Activated naive CD8-positive, alpha-beta T cell treated with anti-CD3 and anti-CD28 coated beads, Interleukin-2, amount 50 U/mL, for 24 hours (primary cell): Measurements from ENCODE around the gene SULT2B1.
"Not testable (repeated sequence)": the region's sequence is repeated elsewhere in the genome, so short reads cannot be mapped to it uniquely, and the experiment has no call there.

ENCODE experiments used
- ATAC-seq: fragments of 150-1000 bp; cut with Tn5 transposase; one replicate; pipeline ENCODE4 v1.10.0; 2021
- DNase-seq: peaks from one replicate; pipeline ENCODE4 v3.0.0; 2021
- H3K27ac Mint-ChIP-seq: one replicate; pipeline ENCODE4 v1.8.0; 2021; ENCODE audit warnings: mild to moderate bottlenecking, mixed read lengths
- H3K27me3 Mint-ChIP-seq: one replicate; pipeline ENCODE4 v1.8.0; 2021; ENCODE audit warnings: mixed read lengths
- H3K36me3 Mint-ChIP-seq: one replicate; pipeline ENCODE4 v1.8.0; 2021; ENCODE audit warnings: low read depth, mixed read lengths
- H3K4me1 Mint-ChIP-seq: one replicate; pipeline ENCODE4 v1.8.0; 2021; ENCODE audit warnings: mixed read lengths
- H3K4me3 Mint-ChIP-seq: one replicate; pipeline ENCODE4 v1.8.0; 2021; ENCODE audit warnings: mild to moderate bottlenecking, moderate library complexity, mixed read lengths
- H3K9me3 Mint-ChIP-seq: one replicate; pipeline ENCODE4 v1.8.0; 2021; ENCODE audit warnings: mixed read lengths

Gene SULT2B1

DNA sequence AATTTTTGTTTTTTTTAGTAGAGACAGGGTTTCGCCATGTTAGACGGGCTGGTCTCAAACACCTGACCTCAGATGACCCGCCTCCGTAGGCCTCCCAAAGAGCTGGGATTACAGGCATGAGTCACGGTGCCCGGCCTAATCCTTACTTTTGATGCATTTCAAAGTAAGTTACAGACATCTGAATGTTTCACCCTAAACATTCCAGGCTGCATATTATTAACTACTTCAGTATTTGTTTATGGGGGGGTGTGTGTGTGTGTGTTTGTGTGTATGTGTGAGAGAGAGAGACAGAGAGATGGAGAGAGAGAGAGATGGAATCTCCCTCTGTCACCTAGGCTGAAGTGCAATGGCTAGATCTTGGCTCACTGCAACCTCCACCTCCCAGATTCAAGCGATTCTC is 13.1 kb downstream of the SULT2B1 start:
- no peaks in the 10 kb centered on the region for H3K4me1 Mint-ChIP-seq
- ATAC-seq (no peak), DNase-seq (no peak)
- H3K27me3 Mint-ChIP-seq, result peaks cover 8% of the 10 kb centered on the region
- H3K9me3 Mint-ChIP-seq, result no peaks in the 10 kb centered on the region
- no peaks in the 10 kb centered on the region for H3K36me3 Mint-ChIP-seq
- no peak overlapping the region for H3K27ac Mint-ChIP-seq
- H3K4me3 Mint-ChIP-seq, result no peak overlapping the region

DNA sequence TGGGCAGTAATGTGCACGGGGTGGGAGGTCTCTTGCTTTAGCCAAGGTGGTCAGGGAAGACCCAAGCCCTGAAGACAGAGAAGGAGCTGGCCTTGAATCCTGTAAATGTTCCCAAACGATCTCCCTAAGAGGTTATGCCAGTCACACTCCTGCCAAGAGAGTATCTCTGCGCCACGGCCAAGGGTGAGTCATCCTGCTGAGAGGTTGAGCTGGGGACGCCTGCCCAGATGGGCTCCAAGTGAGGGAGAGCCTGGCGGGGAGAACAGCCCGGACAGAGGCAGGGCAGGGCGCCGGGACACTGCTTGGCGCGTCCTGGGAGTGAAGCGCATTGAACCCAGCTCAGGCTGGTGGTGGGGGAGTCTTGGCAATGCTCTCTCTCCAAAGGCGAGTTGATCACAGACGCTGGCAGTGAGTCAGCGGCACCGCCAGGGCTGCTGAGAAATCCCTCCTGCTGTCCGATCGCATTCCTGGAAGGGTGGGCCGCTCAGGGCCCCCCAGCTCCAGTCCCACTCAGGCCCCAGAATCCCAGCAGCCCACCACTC is 16.4 kb downstream of the SULT2B1 start:
- ATAC-seq (no peak), DNase-seq (no peak)
- Mint-ChIP-seq H3K4me3 (no peak overlapping the region), H3K27ac (no peak overlapping the region), H3K27me3 (peaks cover 11% of the 10 kb centered on the region), H3K4me1 (no peaks in the 10 kb centered on the region), H3K9me3 (no peaks in the 10 kb centered on the region), H3K36me3 (no peaks in the 10 kb centered on the region)

DNA sequence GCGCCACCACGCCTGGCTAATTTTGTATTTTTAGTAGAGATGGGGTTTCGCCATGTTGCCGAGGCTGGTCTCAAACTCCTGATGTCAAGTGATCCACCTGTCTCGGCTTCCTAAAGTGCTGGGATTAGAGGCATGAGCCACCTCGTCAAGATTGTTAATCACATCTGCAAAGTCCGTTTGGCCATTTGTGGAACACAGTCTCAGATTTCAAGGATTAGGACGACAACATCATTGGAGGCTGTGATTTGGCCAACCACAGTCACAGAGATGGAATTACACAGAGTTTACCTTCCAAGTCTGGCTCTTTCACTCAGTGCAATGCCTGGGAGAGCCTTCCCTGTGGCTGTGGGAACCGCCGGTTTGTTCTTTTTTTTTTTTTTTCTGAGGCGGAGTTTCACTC is 17.8 kb downstream of the SULT2B1 start:
- no peak for ATAC-seq
- Mint-ChIP-seq H3K4me3 (no peak overlapping the region), H3K27ac (no peak overlapping the region), H3K27me3 (peaks cover 11% of the 10 kb centered on the region), H3K4me1 (no peaks in the 10 kb centered on the region), H3K9me3 (no peaks in the 10 kb centered on the region), H3K36me3 (no peaks in the 10 kb centered on the region)
- DNase-seq, result no peak

DNA sequence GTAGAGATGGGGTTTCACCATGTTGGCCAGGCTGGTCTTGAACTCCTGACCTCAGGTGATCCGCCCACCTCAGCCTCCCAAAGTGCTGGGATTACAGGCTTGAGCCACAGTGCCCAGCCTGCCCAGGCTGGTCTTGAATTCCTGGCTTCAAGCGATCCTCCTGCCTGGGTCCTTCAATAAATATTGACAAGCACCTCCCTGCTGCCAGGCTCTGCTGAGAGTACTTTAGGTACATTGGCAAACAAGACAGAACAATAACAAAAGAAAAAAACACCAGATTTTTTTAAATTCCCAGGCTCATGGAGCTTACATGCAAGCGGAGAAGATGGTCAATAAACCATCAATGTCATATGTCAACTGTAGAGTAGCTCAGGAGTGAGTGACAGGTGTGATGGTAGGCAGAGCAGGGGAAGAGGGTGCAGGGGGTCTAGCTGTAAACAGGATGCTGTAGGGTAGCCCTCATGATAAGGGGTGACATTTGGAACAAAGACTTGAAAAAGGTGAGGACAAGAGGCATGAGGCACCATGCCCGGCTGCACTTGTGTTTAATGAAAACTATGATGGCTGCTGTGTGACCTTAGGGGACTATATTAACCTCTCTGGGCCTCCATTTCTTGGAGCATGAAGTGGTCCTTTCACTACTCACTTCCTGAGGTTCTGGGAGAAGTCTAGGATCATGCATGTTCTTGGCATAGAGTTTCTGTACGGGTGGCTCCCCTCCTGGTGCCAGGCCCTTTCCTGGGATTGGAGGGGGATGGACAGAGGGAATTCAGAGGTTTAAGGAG is 19.6 kb downstream of the SULT2B1 start:
- Mint-ChIP-seq H3K36me3 (no peaks in the 10 kb centered on the region), H3K4me3 (no peak overlapping the region), H3K27me3 (peaks cover 11% of the 10 kb centered on the region), H3K9me3 (no peaks in the 10 kb centered on the region), H3K4me1 (no peaks in the 10 kb centered on the region), H3K27ac (no peak overlapping the region)
- ATAC-seq (no peak), DNase-seq (no peak)

DNA sequence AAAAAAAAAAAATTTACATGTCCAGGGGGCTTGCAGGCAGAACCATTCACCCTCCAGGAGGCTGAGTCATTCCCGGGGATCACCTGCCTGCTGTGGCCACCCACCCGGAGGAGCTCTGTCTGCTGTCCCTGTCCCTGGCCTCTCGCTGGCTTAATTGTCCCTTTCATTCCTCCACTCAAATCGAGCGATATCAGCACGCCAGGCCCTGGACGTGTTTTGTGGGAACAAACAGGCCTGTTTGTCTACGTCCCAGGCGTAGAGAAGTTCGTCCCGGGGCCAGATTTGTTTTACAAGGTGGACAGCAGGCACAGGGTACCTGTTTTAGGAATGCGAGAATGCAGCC is 21.2 kb downstream of the SULT2B1 start:
- no peaks in the 10 kb centered on the region for H3K4me1 Mint-ChIP-seq
- H3K27me3 Mint-ChIP-seq, result peaks cover 4% of the 10 kb centered on the region
- no peaks in the 10 kb centered on the region for H3K36me3 Mint-ChIP-seq
- no peaks in the 10 kb centered on the region for H3K9me3 Mint-ChIP-seq
- no peak for DNase-seq
- ATAC-seq, result no peak
- no peak overlapping the region for H3K27ac Mint-ChIP-seq
- H3K4me3 Mint-ChIP-seq, result no peak overlapping the region

DNA sequence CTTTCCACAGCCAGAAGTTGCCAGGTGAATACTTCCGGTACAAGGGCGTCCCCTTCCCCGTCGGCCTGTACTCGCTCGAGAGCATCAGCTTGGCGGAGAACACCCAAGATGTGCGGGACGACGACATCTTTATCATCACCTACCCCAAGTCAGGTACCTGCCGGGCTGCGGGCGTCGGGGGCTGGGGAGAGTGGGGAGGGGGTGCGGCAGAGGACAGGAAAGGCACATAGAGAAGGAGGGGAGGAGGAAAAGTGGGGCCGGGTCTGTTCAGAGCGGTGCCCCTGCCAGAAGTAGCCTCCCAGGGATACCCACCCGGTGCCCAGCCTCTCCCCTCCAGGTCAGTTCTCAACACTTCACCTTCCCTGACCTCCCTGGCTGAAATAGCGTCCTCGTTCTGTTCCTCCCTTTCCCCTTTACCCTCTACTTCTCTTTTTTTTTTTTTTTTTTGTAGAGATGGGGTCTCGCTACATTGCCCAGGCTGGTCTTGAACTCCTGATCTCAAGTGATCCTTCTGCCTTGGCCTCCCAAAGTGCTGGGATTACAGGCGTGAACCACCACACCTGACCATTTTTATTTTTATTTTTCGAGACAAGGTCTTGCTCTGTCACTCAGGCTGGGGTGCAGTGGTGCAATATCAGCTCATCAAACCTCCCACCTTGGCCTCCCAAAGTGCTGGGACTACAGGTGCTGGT is 24.1 kb downstream of the SULT2B1 start:
- Mint-ChIP-seq H3K36me3 (no peaks in the 10 kb centered on the region), H3K9me3 (no peaks in the 10 kb centered on the region), H3K4me3 (no peak overlapping the region), H3K27me3 (no peaks in the 10 kb centered on the region), H3K27ac (no peak overlapping the region), H3K4me1 (no peaks in the 10 kb centered on the region)
- ATAC-seq, result no peak
- no peak for DNase-seq

DNA sequence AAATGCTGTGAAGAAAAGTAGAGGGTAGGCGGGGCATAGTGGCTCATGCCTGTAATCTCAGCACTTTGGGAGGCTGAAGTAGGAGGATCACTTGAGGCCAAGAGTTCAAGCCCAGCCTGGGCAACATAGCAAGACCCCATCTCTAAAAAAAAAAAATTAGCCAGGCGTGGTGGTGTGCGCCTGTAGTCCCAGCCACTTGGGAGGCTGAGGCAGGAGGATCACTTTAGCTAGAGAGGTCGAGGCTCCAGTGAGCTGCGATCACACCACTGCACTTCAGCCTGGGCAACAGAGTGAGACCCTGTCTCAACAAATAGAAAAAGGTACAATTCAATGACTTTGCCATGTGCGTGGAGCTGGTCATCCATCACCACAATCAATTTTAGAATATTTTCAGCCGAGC is 25.9 kb downstream of the SULT2B1 start:
- H3K4me3 Mint-ChIP-seq, H3K27me3 Mint-ChIP-seq, H3K9me3 Mint-ChIP-seq, H3K36me3 Mint-ChIP-seq, H3K4me1 Mint-ChIP-seq, ATAC-seq, H3K27ac Mint-ChIP-seq, DNase-seq: not testable (repeated sequence)

DNA sequence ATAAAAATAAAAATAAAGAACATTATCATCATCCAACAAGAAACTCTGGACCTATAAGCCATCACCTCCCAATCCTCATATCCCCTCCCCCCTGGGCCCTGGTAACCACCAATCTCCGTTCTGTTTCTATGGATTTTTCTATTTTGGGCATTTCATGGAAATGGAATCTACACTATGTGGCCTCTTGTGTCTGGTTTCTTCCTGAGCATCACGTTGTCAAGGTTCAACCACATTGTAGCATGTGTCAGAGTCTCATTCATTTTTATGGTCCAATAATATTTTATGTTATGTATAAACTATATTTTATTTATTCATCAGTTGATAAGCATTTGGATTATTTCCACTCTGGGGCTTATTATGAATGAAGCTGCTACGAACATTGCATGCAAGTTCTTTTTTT is 26.9 kb downstream of the SULT2B1 start:
- Mint-ChIP-seq H3K27ac (no peak overlapping the region), H3K27me3 (no peaks in the 10 kb centered on the region), H3K4me3 (no peak overlapping the region), H3K9me3 (no peaks in the 10 kb centered on the region), H3K36me3 (no peaks in the 10 kb centered on the region), H3K4me1 (no peaks in the 10 kb centered on the region)
- DNase-seq (no peak), ATAC-seq (no peak)

DNA sequence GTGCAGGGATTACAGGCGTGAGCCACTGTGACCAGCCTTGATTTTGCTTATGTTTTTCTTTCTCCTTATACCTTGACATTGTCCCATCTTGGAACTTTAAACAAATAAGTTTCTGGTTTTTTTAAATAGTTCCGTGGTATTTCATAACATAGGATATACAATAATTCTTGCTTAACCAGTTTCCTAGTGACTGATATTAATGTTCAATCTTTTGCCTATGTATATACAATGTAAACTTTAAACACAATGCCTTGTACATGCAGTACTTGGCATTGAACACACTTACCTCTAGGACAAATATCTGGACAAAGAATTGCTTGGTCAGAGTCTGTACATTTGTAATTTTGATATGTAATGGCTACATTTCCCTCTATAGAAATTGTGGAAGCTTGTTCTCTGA is 30.2 kb downstream of the SULT2B1 start:
- Mint-ChIP-seq H3K4me3 (no peak overlapping the region), H3K4me1 (peaks cover 2% of the 10 kb centered on the region), H3K9me3 (no peaks in the 10 kb centered on the region), H3K36me3 (no peaks in the 10 kb centered on the region), H3K27ac (no peak overlapping the region), H3K27me3 (peaks cover 5% of the 10 kb centered on the region)
- DNase-seq, result no peak
- no peak for ATAC-seq

DNA sequence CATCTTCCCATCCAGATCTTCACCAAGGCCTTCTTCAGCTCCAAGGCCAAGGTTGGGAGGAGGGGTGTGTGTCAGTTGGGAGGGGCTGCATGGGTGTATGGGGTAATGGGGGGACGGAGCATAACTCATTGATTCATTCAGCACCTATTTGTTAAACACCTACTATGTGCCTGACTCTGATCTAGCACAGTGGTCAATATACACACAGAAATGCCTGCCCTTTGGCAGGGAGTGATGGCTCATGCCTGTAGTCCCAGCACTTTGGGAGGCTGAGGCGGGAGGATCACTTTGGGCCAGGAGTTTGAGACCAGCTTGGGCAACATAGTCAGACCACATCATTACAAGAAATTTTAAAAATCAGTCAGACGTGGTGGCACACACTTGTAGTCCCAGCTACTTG is 35.4 kb downstream of the SULT2B1 start:
- H3K36me3 Mint-ChIP-seq, result no peaks in the 10 kb centered on the region
- no peak overlapping the region for H3K4me3 Mint-ChIP-seq
- no peaks in the 10 kb centered on the region for H3K9me3 Mint-ChIP-seq
- peaks cover 11% of the 10 kb centered on the region for H3K4me1 Mint-ChIP-seq
- ATAC-seq (no peak), DNase-seq (no peak)
- peaks cover 11% of the 10 kb centered on the region for H3K27me3 Mint-ChIP-seq
- no peak overlapping the region for H3K27ac Mint-ChIP-seq

DNA sequence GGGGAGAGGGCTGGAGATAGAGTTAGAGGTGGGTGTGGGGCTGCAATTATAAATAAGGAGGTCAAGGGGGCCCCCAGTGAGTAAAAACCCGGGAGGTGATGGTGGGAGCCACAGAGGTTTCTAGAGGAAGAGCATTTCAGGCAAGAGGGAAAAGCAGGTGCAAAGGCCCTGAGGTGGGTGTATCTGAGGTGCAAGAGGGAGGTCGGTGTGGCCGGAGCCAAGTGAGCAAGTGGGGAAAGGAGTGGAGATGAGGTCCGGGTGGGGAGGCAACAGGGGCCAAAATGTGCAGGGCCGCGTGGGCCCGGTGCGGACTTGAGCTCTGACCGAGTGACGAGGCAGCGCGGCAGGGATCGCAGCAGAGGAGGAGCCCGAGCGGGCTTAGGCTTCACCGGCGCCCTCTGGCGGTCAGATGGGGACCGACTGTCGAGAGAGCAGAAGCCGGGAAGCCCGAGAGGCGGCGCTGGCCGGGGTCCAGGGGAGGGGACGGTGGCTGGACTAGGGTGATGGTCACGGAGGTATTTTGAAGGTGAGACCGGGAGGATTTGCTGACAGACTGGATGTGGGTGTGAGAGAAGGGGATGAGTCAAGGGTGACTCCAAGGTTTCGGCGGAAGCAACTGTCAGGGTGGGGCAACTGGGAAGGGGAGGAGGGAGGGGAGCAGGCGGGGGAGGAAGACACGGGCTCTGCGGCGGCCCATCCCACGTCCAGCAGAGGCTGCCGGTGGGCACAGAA is 36.9 kb downstream of the SULT2B1 start:
- peak overlapping the region; percentile 75 for H3K27ac Mint-ChIP-seq
- no peaks in the 10 kb centered on the region for H3K9me3 Mint-ChIP-seq
- peak; percentile 94 for DNase-seq
- ATAC-seq, result peak; percentile 83
- peaks cover 11% of the 10 kb centered on the region for H3K4me1 Mint-ChIP-seq
- H3K36me3 Mint-ChIP-seq, result no peaks in the 10 kb centered on the region
- H3K4me3 Mint-ChIP-seq, result peak overlapping the region; percentile 53
- H3K27me3 Mint-ChIP-seq, result peaks cover 11% of the 10 kb centered on the region

DNA sequence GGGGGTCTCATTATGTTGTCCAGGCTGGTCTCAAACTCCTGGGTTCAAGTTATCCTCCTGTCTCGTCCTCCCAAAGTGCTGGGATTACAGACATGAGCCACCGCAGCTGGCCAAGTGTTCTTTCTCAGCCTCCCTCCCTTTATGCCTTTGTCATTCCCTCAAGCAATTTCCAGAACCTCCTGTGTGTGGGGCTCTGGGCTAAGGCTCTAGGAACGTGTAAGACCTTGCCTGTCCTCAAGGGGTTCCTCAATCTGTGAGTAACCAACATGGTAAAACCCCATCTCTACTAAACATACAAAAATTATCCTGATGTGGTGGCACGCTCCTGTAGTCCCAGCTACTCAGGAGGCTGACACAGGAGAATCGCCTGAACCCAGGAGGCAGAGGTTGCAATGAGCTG is 39.0 kb downstream of the SULT2B1 start:
- H3K27ac Mint-ChIP-seq, result no peak overlapping the region
- DNase-seq, result no peak
- H3K4me1 Mint-ChIP-seq, result peaks cover 10% of the 10 kb centered on the region
- no peak overlapping the region for H3K4me3 Mint-ChIP-seq
- ATAC-seq, result no peak
- peaks cover 5% of the 10 kb centered on the region for H3K27me3 Mint-ChIP-seq
- H3K9me3 Mint-ChIP-seq, result no peaks in the 10 kb centered on the region
- H3K36me3 Mint-ChIP-seq, result no peaks in the 10 kb centered on the region

DNA sequence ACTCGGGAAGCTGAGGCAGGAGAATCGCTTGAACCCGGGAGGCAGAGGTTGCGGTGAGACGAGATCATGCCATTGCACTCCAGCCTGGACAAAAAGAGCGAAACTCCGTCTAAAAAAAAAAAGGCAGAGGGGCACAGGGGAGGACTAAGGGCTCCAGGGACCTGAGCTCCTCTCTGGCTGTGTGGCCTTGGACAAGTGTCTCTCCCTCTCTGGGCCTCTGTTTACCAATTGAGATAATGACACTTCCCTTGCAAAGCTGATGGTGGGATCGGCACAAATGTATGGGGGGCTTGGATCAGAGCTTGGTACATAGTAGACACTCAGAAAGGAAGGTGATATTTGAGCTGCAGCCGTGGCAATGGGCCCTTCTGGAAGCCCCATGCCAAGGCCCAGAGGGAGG is 43.2 kb downstream of the SULT2B1 start:
- no peak for DNase-seq
- Mint-ChIP-seq H3K4me1 (peaks cover 2% of the 10 kb centered on the region), H3K27ac (no peak overlapping the region), H3K9me3 (no peaks in the 10 kb centered on the region), H3K4me3 (peak overlapping the region; percentile 12), H3K27me3 (no peaks in the 10 kb centered on the region), H3K36me3 (no peaks in the 10 kb centered on the region)
- no peak for ATAC-seq

DNA sequence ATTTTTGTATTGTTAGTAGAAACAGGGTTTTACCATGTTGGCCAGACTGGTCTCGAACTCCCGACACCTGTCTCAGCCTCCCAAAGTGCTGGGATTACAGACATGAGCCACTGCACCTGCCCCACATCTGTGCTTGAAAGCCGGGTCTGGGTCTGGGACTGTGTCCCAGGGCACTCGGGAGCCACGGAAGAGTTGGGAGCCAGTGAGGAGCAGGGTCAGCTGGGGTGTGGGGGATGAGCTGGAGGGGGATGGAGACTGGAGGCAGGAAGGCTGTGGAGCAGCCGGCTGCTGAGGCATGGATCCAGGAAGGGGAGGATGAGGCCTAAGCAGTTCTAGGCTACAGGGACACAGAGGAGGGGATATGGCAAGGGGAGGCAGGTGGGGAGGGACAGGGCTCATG is 43.9 kb downstream of the SULT2B1 start:
- H3K9me3 Mint-ChIP-seq, result no peaks in the 10 kb centered on the region
- peaks cover 2% of the 10 kb centered on the region for H3K4me1 Mint-ChIP-seq
- H3K4me3 Mint-ChIP-seq, result no peak overlapping the region
- no peaks in the 10 kb centered on the region for H3K27me3 Mint-ChIP-seq
- DNase-seq (no peak), ATAC-seq (no peak)
- H3K36me3 Mint-ChIP-seq, result no peaks in the 10 kb centered on the region
- no peak overlapping the region for H3K27ac Mint-ChIP-seq

DNA sequence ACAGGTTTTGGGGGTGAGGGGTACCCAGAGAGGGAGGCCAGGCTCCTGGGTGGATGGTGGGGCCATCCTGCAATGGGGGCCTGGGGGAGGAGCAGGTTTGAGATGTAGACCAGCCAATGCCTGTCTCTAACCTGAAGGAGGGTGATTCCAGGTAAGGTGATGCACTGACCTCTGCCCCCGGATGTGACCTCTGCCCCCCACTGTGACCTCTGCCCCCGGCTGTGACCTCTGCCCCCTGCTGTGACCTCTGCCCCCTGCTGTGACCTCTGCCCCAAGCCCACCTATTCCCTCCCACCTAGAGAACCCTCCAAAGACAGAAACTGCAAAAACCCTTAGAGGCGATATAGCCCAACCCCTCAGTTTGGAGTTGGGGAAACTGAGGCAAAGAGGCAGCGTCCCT is 44.3 kb downstream of the SULT2B1 start:
- peaks cover 2% of the 10 kb centered on the region for H3K4me1 Mint-ChIP-seq
- ATAC-seq (no peak), DNase-seq (no peak)
- H3K27ac Mint-ChIP-seq, result peak overlapping the region; percentile 71
- H3K27me3 Mint-ChIP-seq, result no peaks in the 10 kb centered on the region
- H3K4me3 Mint-ChIP-seq, result peak overlapping the region; percentile 62
- no peaks in the 10 kb centered on the region for H3K9me3 Mint-ChIP-seq
- H3K36me3 Mint-ChIP-seq, result no peaks in the 10 kb centered on the region
